ENCODE measurements around the gene N4BP2. TPM values are rescaled to one million over a fixed set of nuclear protein-coding genes. Genes with fewer than 3 reads are reported as not detected.
A peak's percentile ranks its signal among the peaks of the same experiment; 100 is the strongest.

Gene N4BP2
- total RNA-seq, 2 donors from 2014 or later, result 16.6 to 22.4 TPM

- H3K9me3 ChIP-seq (ENCODE audit: control insufficient read depth, low read length, poor library complexity, severe bottlenecking), result no peaks in the 10 kb centered on the region
- no peak overlapping the region for H3K4me3 Mint-ChIP-seq
- no peak for DNase-seq
Observed at GRCh38 chr4:40177591-40177990, 120.9 kb downstream of the N4BP2 start.

DNA sequence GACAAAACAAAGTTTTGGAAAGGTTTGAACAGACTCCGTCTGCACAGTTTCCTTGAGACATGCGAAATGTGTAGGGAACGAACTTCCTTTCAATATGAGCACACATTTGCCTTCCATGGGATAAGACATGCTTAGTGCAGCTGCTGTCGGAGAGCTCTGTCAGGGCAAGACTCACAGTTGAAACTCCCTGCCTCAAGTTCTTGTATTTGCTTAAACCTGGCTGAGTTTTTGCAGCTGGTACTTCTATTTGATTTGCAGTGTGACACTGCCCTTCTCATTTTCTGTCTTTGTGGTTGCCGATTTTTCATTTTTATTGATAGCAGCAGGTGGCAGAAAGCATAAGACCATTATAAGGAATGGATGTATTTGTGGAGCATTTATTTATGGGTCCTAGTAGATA lies 122.0 kb downstream of the N4BP2 start:
- DNase-seq (no peak), ATAC-seq (no peak)
- no peaks in the 10 kb centered on the region for H3K36me3 Mint-ChIP-seq (ENCODE audit: low read depth)
- peaks cover 8% of the 10 kb centered on the region for H3K4me1 Mint-ChIP-seq
- H3K9me3 ChIP-seq (ENCODE audit: control insufficient read depth, low read length, poor library complexity, severe bottlenecking), result no peaks in the 10 kb centered on the region
- H3K4me3 Mint-ChIP-seq, result no peak overlapping the region
- H3K27ac Mint-ChIP-seq, result no peak overlapping the region
- no peaks in the 10 kb centered on the region for H3K27me3 Mint-ChIP-seq

More at GRCh38 chr4:40177591-40177990, 120.9 kb downstream of the N4BP2 start:
- Mint-ChIP-seq H3K36me3 (ENCODE audit: low read depth) (no peaks in the 10 kb centered on the region), H3K4me1 (peaks cover 16% of the 10 kb centered on the region), H3K27me3 (no peaks in the 10 kb centered on the region), H3K27ac (peak overlapping the region; percentile 54)
- no peak for ATAC-seq

- no peak overlapping the region for H3K4me3 Mint-ChIP-seq
- H3K27me3 Mint-ChIP-seq, result no peaks in the 10 kb centered on the region
- DNase-seq (no peak), ATAC-seq (no peak)
- H3K27ac Mint-ChIP-seq, result no peak overlapping the region
- no peaks in the 10 kb centered on the region for H3K36me3 Mint-ChIP-seq (ENCODE audit: low read depth)
- H3K9me3 ChIP-seq (ENCODE audit: control insufficient read depth, low read length, poor library complexity, severe bottlenecking), result no peaks in the 10 kb centered on the region
- H3K4me1 Mint-ChIP-seq, result peaks cover 10% of the 10 kb centered on the region
Observed at GRCh38 chr4:40179360-40179759, 122.7 kb downstream of the N4BP2 start.

GRCh38 chr4:40180356-40180755 lies 123.7 kb downstream of the N4BP2 start:
- no peak for ATAC-seq
- H3K4me1 Mint-ChIP-seq, result peaks cover 10% of the 10 kb centered on the region

DNA sequence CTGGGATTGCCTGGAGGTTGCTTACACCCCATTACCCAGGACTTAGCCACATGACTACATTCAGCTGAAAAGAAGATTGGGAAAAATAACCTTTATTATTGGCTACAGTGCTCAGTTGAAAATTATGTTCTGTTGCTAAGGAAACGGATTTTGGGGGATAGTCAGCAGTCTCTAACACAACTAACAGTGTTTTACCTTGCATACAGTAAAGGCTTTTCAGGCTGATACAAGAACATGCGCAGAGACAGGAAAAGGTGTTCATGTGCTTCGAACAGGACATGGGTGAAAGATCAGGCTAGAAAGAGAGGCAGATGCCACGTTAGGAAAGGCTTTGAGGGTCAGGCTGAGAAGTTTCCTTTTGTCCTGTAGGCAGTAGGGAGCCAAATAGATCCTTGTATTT lies 125.4 kb downstream of the N4BP2 start:
- Mint-ChIP-seq H3K36me3 (ENCODE audit: low read depth) (no peaks in the 10 kb centered on the region), H3K27ac (no peak overlapping the region), H3K4me3 (no peak overlapping the region), H3K27me3 (no peaks in the 10 kb centered on the region), H3K4me1 (peaks cover 14% of the 10 kb centered on the region)
- no peaks in the 10 kb centered on the region for H3K9me3 ChIP-seq (ENCODE audit: control insufficient read depth, low read length, poor library complexity, severe bottlenecking)
- no peak for DNase-seq
- ATAC-seq, result no peak

More at GRCh38 chr4:40180356-40180755, 123.7 kb downstream of the N4BP2 start:
- H3K9me3 ChIP-seq (ENCODE audit: control insufficient read depth, low read length, poor library complexity, severe bottlenecking), result no peaks in the 10 kb centered on the region
- H3K27me3 Mint-ChIP-seq, result no peaks in the 10 kb centered on the region
- DNase-seq, result no peak
- no peak overlapping the region for H3K4me3 Mint-ChIP-seq
- no peaks in the 10 kb centered on the region for H3K36me3 Mint-ChIP-seq (ENCODE audit: low read depth)
- no peak overlapping the region for H3K27ac Mint-ChIP-seq

DNA sequence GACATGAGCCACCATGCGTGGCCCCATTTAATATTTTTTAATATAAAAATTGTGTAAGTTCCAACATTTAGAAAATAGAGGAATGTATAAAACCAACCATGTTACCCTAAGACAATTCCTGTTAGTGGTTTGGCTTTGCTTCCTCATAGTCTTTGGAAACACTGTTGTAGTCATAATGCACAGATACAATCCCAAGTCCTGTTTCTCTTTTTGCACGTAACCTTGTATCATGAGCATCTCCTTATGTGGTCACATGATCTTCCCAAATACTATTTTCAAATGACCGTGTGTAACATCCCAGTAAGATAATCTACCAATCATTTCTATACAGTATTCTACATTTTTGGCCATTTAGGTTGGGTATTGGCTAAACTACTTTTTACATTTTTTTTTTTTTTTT lies 126.3 kb downstream of the N4BP2 start:
- no peaks in the 10 kb centered on the region for H3K27me3 Mint-ChIP-seq
- DNase-seq (no peak), ATAC-seq (no peak)
- peaks cover 2% of the 10 kb centered on the region for H3K36me3 Mint-ChIP-seq (ENCODE audit: low read depth)
- peaks cover 19% of the 10 kb centered on the region for H3K4me1 Mint-ChIP-seq
- no peak overlapping the region for H3K27ac Mint-ChIP-seq
- no peaks in the 10 kb centered on the region for H3K9me3 ChIP-seq (ENCODE audit: control insufficient read depth, low read length, poor library complexity, severe bottlenecking)
- H3K4me3 Mint-ChIP-seq, result no peak overlapping the region

DNA sequence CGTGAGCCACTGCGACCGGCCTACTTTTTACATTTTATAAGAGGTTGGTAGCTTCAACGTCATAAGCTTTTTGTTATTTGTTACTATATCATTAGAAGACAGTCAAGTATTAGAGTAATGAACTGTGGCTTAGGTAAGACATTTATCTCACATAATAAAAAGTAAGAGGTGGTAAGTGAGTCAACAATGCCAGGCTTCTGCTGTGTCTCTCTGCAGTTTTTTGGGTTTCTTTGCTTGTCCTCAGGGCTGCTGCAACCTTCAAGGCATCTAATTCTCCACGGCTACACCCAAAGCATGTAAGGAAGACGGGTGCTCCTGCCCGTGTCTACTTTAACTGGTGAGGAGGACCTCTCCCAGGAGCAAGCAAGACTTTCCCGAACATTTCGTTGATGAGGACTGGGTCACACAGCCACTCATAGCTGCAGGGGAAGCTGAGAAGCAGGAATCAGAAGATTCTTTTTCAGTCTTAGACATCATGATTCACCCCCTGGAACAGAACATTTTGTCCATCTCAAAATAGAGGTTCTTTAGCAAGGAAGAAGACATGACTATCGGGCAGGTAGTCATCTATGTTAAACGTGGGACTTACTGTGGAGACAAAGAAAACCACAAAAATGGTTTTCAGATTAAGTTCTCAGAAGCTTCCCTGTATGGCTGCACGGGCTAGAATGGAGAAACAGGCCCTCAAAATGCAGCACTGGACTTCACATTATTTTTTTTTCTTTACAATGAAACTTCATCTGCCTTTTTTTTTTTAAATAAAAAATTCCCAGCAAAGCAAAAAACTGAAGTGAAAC lies 127.2 kb downstream of the N4BP2 start:
- DNase-seq, result no peak
- peak overlapping the region; percentile 73 for H3K4me3 Mint-ChIP-seq
- H3K36me3 Mint-ChIP-seq (ENCODE audit: low read depth), result peaks cover 2% of the 10 kb centered on the region
- ATAC-seq, result peak; percentile 42
- no peaks in the 10 kb centered on the region for H3K27me3 Mint-ChIP-seq
- H3K4me1 Mint-ChIP-seq, result peaks cover 19% of the 10 kb centered on the region
- H3K9me3 ChIP-seq (ENCODE audit: control insufficient read depth, low read length, poor library complexity, severe bottlenecking), result no peaks in the 10 kb centered on the region
- H3K27ac Mint-ChIP-seq, result peak overlapping the region; percentile 82

GRCh38 chr4:40185830-40186664 lies 129.4 kb downstream of the N4BP2 start:
- Mint-ChIP-seq H3K27me3 (no peaks in the 10 kb centered on the region), H3K4me3 (no peak overlapping the region), H3K4me1 (peaks cover 31% of the 10 kb centered on the region), H3K27ac (no peak overlapping the region), H3K36me3 (ENCODE audit: low read depth) (peaks cover 2% of the 10 kb centered on the region)
- DNase-seq, result no peak
- ATAC-seq, result peak; percentile 51
- no peaks in the 10 kb centered on the region for H3K9me3 ChIP-seq (ENCODE audit: control insufficient read depth, low read length, poor library complexity, severe bottlenecking)

DNA sequence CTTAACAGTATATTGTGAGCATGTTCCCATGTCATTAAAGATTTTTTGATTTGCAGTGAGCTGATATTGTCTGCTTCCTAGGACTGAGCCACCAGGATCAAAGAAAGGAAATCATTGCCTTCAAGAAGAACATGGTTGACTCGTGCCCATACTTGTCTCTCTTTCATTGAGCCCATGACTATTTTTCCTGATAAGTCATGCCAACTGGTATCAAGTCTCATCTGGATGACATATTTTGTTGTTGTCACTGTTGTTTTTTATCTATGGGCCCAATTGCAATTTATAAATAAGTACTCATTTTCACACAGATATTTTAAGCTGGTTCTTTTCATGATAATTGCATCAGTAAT lies 130.0 kb downstream of the N4BP2 start:
- Mint-ChIP-seq H3K4me1 (peaks cover 33% of the 10 kb centered on the region), H3K36me3 (ENCODE audit: low read depth) (peaks cover 2% of the 10 kb centered on the region), H3K27ac (no peak overlapping the region), H3K4me3 (no peak overlapping the region), H3K27me3 (no peaks in the 10 kb centered on the region)
- no peaks in the 10 kb centered on the region for H3K9me3 ChIP-seq (ENCODE audit: control insufficient read depth, low read length, poor library complexity, severe bottlenecking)
- no peak for DNase-seq
- ATAC-seq, result no peak

DNA sequence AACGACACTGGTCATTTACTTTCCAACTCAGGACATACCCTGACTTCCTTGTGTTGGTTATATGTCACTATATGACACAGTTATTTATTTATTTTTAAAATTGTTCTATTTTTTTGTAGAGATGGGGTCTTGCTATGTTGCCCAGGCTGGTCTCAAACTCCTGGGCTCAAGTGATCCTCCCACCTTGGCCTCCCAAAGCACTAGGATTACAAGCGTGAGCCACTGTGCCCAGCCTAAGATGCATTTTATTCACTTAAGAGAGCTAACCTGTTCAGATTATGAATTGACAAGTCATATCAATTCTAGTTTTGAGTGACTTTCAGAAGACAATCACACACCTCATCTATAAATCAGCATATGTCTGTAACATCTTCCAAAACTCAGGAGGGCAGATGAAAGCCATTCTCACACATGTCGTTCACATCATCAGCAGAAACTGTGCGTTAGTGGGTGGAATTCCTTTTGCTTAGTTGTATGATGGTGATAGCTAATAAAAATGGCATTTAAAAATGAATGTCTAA lies 130.8 kb downstream of the N4BP2 start:
- peaks cover 31% of the 10 kb centered on the region for H3K4me1 Mint-ChIP-seq
- H3K27ac Mint-ChIP-seq, result no peak overlapping the region
- DNase-seq (no peak), ATAC-seq (no peak)
- H3K4me3 Mint-ChIP-seq, result peak overlapping the region; percentile 69
- H3K36me3 Mint-ChIP-seq (ENCODE audit: low read depth), result peaks cover 2% of the 10 kb centered on the region
- H3K9me3 ChIP-seq (ENCODE audit: control insufficient read depth, low read length, poor library complexity, severe bottlenecking), result no peaks in the 10 kb centered on the region
- no peaks in the 10 kb centered on the region for H3K27me3 Mint-ChIP-seq

- Mint-ChIP-seq H3K4me3 (no peak overlapping the region), H3K36me3 (ENCODE audit: low read depth) (peaks cover 2% of the 10 kb centered on the region), H3K4me1 (peaks cover 48% of the 10 kb centered on the region), H3K27ac (peak overlapping the region; percentile 99), H3K27me3 (no peaks in the 10 kb centered on the region)
- no peaks in the 10 kb centered on the region for H3K9me3 ChIP-seq (ENCODE audit: control insufficient read depth, low read length, poor library complexity, severe bottlenecking)
- DNase-seq, result no peak
- ATAC-seq, result no peak
Observed at GRCh38 chr4:40190019-40190418, 133.4 kb downstream of the N4BP2 start.

DNA sequence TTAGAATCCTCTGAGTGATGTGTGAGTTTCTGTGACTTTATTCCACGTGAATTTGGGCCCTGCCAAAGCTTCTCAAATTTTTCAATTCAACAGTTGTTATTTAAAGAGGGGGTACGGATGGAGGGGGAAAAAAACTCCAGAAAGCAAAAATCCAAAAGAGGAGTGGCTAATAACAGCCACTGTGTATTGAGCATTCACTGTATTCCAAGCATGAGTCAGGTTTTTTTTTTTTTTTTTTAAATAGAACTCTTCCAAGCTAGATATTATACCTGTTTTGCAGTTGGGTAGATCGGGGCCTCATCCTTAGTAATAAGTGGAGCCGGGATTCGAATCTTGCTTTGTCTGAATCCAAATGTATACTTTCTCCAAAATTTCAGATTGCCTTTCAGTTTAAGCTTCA lies 133.8 kb downstream of the N4BP2 start:
- peak overlapping the region; percentile 99 for H3K27ac Mint-ChIP-seq
- ATAC-seq, result no peak
- H3K27me3 Mint-ChIP-seq, result no peaks in the 10 kb centered on the region
- peak overlapping the region; percentile 80 for H3K4me3 Mint-ChIP-seq
- peaks cover 2% of the 10 kb centered on the region for H3K36me3 Mint-ChIP-seq (ENCODE audit: low read depth)
- peaks cover 51% of the 10 kb centered on the region for H3K4me1 Mint-ChIP-seq
- no peaks in the 10 kb centered on the region for H3K9me3 ChIP-seq (ENCODE audit: control insufficient read depth, low read length, poor library complexity, severe bottlenecking)
- DNase-seq, result no peak

Data from T-helper 17 cell (primary cell).